OCI-LY1 (cell line): ENCODE measurements around the gene SLC5A12.

Experiments
- CTCF ChIP-seq: fragments of 200-600 bp; sonication (generic), shearing (Covaris generic); IDR thresholded peaks from 2 replicates; pipeline ENCODE4 v1.5.1; 2017; ENCODE audit warnings: mild to moderate bottlenecking, antibody characterized with exemption, low read length, moderate library complexity, mixed read lengths
- EZH2 ChIP-seq: fragments of 200-600 bp; sonication (generic), shearing (Covaris generic); IDR thresholded peaks from 2 replicates; pipeline ENCODE4 v1.8.0; 2017; ENCODE audit warnings: borderline replicate concordance, mixed run types, mild to moderate bottlenecking, antibody characterized with exemption, low read length, moderate library complexity, mixed read lengths

GRCh38 chr11:26700574-26701235, 21.2 kb downstream of the SLC5A12 start:
- no peak for TF ChIP-seq EZH2
- TF ChIP-seq CTCF: no peak
